Activated CD8-positive, alpha-beta memory T cell treated with anti-CD3 and anti-CD28 coated beads, Interleukin-2, amount 50 U/mL, for 48 hours (primary cell): ENCODE measurements around the gene CCDC148.
A peak's percentile ranks its signal among the peaks of the same experiment; 100 is the strongest.
"Not testable (repeated sequence)": the region's sequence is repeated elsewhere in the genome, so short reads cannot be mapped to it uniquely, and the experiment has no call there.

ENCODE experiments used
- DNase-seq: peaks from one replicate; pipeline ENCODE4 v3.0.0-alpha.2; 2020

CCDC148 gene

DNA sequence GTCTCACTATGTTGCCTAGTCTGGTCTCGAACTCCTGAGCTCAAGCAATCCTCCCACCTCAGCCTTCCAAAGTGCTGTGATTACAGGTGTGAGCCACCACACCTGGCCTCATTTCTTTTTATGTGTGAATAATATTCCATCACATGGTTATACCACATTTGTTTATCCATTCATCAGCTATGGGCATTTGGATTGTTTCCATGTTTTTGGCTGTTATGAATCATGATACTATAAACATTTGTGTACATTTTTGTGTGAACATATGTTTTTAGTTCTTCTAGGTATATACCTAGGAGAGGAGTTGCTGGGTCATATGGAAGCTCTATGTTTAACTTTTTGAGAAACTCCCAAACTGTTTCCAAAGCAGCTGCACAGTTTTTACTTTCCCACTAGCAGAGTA, 24.6 kb upstream of the CCDC148 start:
- no peak for DNase-seq

DNA sequence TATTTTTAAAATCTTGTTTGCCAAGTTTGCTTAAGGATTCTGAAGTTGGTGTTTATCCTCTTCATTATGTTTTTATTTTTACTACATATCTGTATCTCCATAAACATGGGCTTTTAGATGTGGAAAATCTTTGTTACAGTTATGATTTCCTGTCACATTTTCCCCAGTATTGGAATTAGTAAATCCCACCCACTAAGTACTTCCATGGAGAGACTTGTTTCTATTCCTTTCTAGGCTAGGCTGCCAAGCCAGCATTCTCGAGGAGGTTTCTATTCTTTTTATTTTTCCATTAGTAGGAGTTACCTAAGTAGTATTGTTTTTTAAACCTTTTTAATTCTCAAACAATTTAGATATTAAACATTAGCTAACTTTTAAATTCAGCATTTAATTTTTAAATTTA, 22.3 kb upstream of the CCDC148 start:
- no peak for DNase-seq

DNA sequence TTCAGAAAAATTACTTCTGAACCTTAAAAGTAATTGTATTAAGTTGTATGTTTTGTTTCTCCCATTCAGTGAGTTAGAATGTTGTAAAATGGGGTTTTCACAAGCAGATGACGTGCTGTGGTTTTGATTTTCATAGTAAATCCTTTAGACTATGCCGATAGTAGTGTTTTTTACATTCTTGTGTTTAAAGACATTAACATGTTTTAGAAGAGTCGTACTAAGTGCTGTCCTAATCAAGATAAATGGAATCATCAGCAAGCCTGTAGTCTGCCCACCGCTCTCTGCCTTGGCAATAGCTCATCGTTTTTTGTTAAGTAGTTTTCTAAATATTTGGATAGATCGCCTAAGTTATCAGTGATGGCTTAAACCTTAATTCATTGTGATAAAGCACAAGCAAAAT, 21.7 kb upstream of the CCDC148 start:
- DNase-seq, result no peak

DNA sequence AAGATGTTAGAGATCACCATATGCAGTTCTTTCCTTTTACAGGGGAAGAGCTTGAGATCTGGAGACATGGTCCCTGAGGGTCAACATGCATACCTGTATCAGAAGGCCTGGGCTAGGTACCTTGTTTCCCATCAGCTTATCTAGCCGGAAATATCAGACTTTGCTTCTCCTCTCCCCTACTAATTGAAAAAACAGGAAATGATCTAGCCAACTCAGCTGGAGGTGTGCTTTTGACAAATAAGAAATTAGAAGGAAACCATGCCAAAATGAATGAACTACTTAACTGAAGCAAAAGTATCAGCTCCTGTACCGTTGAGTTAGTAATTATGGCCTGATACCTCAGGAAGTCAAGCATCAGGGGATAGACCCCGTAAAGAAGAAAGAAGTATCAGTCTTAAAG, 20.6 kb upstream of the CCDC148 start:
- no peak for DNase-seq

DNA sequence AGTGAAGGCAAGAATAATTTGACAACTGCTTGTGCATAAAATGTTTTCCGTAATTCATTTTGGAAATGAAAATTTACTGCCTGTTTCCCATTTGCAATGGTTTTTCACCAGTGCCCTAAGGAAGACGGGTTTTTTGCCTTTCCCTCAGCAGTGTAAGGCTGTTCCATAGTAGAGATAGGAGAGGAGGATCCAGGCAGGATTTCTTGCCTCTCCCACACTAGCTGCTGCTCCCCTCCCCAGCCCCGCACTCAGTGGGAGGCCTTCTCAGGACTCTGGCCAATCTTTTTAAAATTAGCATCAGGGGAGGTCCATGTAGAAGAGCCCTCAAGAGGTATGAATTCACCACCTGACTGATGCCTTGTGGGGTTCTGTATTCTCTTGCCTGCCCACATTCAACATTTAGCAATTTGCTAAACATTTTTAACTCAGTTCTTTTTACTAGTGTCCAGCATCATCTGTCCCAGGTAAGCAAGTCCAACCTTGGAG, 18.0 kb upstream of the CCDC148 start:
- DNase-seq, result not testable (repeated sequence)

DNA sequence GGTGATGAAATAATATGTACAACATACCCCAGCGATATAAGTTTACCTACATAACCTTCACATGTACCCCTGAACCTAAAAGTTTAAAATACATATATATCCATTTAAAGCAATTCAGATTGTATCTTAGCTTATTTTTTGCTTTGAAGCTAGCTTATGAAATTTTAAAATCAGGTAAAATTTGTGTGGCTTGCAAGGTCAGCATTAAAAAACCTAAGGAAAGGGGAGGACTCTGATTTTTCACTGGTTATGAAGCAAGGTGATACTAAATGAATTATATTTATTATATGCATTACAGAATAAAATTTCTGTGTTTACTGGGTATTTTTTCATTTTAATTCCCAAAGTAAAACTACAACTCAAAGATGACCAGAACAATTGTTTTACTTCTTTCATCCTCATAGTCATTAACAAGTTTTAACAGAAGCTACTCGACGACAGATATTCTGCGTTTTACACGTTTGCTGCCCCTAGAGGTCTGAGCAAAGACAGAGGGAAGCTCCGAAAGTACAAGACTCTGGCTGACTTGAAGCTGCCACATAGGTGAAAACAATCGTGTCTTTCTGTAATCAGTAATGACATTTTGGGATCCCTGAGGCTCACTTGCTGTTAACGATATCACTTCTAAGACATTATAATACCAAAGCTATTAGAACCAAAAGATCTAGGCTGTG, 17.3 kb upstream of the CCDC148 start:
- DNase-seq, result no peak

DNA sequence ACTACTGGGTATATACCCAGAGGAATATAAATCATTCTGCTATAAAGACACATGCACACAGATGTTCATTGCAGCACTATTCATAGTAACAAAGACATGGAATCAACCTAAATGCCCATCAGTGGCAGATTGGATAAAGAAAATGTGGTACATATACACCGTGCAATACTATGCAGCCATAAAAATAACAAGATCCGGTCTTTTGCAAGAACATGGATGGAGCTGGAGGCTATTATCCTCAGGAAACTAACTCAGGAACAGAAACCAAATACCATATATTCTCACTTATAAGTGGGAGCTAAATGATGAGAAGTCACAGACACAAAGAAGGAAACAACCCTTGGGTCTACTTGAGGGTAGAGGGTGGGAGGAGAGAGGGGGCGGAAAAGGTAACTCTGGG, 16.7 kb upstream of the CCDC148 start:
- DNase-seq, result not testable (repeated sequence)

DNA sequence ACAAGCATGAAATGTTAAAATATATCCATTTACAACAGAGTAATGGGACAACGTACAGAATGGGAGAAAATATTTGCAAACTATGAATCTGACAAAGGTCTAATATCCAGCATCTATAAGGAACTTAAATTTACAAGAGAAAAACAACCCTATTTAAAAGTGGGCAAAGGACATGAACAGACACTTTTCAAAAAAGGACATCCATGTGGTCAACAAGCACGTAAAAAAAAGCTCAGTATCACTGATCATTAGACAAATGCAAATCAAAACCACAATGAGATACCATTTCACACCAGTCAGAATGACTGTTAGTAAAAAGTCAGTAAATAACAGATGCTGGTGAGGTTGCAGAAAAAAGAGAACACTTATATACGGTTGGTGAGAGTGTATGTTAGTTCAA, 16.3 kb upstream of the CCDC148 start:
- not testable (repeated sequence) for DNase-seq

DNA sequence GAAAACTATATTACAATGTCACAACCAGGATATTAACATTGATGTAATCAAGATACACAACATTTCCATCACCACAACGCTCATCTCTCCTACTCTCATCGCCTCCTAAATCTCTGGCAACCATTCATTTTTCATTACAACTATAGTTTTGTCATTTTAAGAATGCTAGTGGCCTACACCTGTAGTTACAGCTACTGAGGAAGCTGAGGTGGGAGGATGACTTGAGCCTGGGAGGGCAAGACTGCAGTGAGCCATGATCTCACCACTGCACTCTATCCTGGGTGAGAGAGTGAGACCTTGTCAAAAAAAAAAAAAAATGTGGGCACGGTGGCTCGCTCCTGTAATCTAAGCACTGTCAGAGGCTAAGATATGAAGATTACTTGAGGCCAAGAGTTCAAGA, 10.7 kb upstream of the CCDC148 start:
- DNase-seq, result no peak

DNA sequence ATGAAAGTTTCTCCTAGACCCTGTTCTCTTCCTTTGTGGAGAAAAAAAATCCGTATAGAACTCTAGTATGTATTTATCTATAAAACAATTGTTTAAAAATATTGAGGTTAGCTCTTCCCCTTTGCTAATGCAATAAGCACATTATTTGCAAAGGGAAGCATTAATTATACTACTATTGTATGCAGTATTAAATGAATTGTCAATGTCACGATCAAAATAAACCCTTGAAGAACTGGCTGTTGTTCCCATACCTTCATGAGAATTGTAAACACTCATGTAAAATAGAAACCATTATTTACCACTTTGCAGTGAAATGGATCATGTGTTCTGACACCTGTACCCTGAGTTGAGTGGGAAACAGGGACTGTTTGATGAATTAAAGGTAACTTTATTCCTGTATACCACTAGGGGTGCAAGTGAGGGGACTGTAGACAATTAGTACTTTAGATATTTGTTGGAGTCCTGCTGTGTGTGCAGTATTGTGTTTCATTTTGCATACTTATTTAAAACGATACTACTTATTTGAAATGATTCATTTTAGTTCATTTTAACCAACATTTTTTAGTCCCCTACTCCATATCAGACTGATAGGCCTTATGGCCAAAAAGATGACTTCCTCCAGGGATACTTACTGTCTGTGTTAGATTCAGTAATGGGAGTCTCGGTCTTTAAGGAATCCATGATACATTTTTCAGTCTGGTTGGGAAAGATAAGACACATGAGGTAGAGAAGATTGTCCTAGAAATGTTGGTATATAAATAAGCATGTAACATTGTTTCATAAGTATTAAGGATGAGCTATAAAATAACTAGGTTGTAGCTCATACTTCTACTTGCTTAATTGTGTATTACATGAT, 8.1 kb upstream of the CCDC148 start:
- DNase-seq, result no peak

DNA sequence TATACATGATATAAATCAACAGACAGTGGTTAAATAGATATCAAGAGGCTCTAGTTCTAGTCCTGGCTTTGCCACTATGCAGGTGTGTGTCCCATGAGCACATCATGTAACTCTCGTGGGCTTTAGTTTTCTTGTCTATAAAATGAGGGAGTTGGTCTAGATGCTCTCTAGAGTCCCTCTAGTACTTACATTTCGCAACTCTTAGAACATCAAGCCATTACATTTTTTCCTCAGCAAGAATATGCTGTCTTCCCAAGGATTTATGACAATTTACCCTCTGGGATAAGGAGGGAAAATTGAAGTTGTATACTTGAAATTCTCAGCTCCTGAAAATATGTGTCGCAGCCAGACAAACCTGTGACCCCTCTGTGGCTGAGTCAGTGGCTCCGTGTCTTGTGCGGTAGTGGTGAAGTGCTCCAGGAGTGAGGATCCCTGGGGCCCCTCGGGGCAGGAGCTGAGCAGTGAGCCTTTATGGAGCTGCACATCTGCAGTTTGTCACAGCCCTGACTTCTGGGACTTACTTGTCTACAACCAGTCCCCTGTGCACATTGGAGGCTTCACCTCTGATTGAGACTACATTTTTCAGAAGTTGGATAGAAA, 7.0 kb upstream of the CCDC148 start:
- no peak for DNase-seq

DNA sequence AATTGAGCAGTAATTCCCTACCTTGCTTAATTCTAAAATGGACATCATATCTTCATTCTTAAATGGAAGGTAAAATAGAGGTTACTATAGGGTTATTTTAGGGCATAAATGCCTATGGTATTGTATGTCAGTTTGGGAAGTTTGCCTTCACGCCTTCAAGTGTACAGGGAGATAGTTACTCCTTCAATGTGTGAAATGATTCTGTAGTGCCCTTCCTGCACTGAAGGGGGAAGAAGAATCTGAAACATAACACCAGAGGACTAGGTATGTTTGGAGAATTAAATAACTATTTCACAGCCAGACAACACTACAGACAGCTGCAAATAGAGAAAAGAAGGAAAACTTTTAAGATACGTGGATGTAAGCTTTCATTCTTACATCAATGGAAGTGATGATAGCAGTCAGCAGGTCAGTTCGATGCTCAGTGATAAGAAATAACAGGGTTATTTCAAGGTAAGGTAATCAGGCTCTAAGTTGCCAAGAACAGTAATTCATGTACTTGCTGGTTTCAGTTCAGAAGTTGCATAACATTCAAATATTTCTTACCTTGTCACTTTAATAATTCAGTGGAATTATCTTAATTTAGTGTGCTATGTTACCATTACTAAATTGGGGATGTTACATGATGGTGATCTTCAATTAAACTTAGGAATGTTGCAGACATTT, 4.2 kb upstream of the CCDC148 start:
- DNase-seq, result no peak

DNA sequence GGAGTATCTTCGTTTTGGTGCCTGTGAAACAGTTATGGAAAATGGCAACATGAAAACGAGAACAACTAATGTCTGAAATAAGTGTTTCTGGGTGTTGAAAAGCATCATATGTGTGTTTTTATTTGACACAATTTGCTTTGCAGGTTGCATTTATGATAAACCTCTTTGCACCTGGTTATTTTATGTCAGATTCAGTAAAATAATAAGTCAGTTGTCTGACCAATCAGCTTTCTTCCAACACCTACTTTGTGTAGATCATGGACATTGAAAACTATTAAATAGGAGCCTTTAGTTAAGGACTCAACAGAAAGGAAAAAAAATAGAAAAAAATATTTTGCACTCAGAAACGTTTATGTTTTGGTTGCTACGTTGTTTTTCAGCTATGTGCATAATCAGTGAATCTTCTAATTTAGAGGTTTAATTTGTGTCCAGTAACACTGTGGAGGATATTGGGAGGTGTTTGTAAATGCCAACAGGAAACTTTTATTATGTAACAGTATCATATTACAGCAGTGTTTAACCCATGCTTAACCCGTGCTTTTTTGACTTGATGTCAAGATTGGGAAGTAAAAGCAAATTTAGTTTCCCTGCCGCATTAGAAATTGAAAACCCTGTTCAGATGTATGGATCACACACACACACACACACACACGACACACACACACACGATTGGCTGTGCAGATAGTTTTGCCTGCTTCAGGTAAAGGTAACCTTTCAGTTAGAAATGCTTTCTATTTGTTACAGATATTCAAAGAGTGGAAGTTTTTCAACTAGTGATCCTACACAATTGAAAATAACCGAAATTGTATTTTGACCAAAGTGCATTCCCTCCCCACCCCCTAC, 2.8 kb upstream of the CCDC148 start:
- DNase-seq, result no peak

DNA sequence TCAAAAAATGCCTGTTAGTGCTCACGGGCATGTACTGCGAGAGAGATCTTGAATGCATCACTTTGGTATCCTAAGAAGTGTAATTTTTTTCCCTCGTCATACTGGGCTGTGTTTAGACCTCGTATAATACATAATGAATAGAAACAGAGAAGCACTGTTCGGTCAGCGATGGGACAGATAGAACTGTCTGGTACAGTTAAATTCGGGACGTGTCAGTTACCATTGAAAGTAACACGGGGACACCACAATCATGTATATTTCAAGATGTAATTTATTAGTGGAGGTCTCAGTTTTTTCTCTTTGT, 2.0 kb upstream of the CCDC148 start:
- DNase-seq, result no peak

DNA sequence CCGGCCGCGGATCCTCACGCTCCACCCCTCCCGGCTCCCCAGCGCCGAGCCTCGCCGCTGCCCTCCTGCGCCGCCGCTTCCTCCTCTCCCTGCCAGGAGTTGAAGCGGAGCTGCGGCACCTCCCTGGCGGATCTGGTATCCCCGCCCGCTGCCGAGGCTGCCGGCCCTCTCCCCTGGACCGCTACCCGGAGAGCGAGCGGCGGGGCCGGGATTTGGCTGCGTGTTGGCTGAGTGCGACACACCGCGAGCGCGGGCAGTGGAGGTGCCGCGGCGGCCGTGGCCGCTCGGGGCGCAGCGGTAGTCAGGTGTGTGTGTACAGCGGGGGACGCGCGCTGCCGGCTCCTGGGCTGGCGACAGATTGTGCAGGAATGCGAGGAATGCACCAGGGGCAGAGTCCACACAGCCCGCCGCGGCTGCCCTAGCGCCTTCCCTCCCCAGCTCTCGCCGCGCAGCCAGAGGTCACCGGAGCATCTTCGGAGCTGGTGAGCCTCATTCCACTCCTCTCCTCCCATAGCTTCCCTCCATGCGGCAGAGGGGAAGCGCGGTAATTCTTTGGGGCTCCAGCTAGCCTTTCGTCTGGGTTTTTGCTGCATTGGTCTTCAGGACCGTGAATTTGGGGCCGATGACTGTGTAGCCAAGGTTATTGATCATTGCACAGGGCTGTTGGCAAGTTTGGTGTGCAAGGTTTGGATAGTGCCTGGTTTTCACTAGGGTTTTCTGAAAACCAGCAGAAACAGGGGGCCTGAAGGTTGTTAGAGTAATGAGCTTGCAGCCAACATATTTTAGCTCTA, 1.5 kb upstream of the CCDC148 start:
- DNase-seq, result peak; percentile 75

DNA sequence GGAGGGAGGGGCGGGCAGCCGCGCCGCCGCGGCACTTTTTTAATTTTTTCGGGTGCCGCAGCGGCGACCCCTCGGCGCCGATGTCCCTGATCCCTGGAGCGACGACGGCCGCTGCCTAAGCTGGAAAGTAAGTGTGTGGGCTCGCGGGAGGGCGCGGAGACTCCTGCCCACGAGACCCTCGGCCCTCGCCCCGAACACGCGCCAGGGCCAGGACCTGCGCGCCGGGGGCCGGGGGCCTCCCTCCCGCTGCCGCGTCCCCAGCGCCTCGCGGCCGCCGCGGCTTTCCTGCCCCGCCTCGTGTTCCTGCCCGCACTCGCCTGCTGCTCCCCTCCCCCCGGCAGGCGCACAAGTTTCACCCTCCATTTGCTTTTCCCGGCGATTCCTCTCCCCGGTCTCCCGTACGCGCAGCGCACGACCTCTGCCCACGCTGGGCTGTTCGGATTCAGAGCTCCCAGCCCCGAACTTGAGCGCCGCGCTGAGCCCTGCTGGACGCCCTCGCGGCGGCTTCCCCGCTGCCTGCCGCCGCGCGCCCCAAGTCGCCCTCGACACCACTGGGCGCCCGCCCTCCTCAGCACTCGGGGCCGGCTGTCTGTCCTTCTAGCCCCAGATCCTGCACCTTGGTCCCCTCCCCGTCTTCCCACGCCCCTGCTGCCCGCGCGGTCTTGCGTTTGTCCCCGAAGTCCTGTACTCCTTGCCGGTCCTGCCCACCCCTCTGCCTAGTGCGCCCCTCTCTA, 706 bp upstream of the CCDC148 start:
- DNase-seq, result peak; percentile 77

DNA sequence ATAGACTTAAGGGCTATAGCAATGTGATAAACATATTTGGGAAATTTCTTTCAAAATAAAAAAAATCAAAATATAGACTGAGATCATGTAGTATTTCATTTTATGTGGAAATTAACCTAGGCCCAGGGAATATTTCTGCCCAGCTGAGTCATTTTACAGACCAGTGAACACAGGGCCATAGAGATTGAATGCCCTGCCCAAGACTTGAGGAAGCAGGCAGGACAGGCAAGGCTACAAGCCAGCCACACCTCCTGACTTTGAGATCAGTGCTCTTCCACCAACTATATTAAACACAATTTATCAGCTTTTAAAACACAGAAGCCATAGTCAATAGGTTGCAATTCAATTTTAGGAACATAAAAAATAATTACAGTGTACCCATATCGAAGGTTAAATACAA, 12.9 kb downstream of the CCDC148 start:
- DNase-seq, result no peak

DNA sequence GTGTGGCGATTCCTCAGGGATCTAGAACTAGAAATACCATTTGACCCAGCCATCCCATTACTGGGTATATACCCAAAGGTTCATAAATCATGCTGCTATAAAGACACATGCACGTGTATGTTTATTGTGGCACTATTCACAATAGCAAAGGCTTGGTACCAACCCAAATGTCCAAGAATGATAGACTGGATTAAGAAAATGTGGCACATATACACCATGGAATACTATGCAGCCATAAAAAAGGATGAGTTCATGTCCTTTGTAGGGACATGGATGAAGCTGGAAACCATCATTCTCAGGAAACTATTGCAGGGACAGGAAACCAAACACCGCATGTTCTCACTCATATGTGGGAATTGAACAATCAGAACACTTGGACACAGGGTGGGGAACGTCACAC, 17.5 kb downstream of the CCDC148 start:
- not testable (repeated sequence) for DNase-seq

DNA sequence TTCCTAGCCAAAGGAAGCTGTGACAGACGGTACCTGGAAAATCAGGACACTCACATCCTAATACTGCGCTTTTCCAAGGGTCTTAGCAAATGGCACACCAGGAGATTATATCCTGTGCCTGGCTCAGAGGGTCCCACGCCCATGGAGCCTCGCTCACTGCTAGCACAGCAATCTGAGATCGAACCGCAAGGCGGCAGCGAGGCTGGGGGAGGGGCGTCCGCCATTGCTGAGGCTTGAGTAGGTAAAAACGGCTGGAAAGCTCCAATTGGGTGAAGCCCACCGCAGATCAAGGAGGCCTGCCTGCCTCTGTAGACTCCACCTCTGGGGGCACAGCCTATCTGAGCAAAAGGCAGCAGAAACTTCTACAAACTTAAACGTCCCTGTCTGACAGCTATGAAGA, 22.8 kb downstream of the CCDC148 start:
- DNase-seq, result not testable (repeated sequence)

DNA sequence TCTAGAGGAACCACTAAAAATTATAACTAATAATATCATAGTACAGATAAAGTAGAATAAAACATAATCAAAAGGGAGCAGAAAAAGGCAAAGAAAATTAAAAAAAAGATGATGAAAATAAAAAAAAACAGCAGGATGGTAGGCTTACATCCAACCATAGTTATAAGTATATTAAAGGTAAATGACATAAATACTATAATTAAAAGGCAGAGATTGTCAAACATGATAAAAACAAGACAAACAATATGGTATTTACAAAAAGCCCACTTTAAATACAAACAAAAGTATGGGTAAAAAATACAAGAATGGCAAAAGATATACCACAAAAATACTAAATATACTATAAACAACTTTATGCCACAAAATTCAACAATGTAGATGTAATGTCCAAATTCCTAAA, 24.4 kb downstream of the CCDC148 start:
- no peak for DNase-seq

DNA sequence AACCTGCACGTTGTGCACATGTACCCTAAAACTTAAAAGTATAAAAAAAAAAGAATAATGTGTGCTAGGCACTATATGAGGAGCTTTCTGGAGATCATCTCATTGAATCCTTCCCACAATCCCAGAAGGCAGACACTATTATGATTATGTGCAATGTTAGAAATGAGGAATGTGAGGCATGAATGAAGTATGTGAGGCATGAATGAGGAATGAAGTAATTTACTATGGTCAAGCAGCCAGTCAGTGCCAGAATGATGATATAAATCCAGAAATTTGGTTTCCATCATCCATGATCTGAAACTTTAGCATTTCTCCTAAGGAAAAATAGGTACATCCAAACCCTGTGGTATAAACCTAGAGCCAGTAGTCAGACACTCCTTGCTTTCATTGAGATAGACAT, 42.0 kb downstream of the CCDC148 start:
- no peak for DNase-seq
